GM12878 (cell line): ENCODE data around the gene EEF2. TPM values are rescaled to one million over a fixed set of nuclear protein-coding genes. Genes with fewer than 3 reads are reported as not detected.

Source experiments
- ATAC-seq: fragments of 200-7000 bp; cut with Tn5 transposase; 3 replicates; pipeline ENCODE4 v1.9.1; 2020; ENCODE audit warnings: mild to moderate bottlenecking, moderate library complexity
- BruUV-seq: library from RNA; stranded (reverse); fragments of 400-500 nt; replicated peaks from 2 replicates; lab custom pipeline; 2021; lab: Mats Ljungman, UMichigan
- CTCF ChIA-PET: fragments of 300-600 bp; sonication (Branson Sonifier 250); formaldehyde crosslinking; extraction: SDS; loops from one replicate; lab custom pipeline; 2021; ENCODE audit warnings: inconsistent platforms; lab: Yijun Ruan, JAX
- POLR2A ChIA-PET: fragments of 350-600 bp; formaldehyde crosslinking; extraction: SDS; loops from one replicate; lab custom pipeline; 2021; ENCODE audit warnings: inconsistent platforms; lab: Charles Lee
- RAD21 ChIA-PET: fragments of 300-600 bp; sonication (Branson Sonifier 250); formaldehyde crosslinking; loops from one replicate; lab custom pipeline; 2023; ENCODE audit warnings: antibody characterized with exemption; ENCODE audit not compliant: unreplicated experiment; lab: Charles Lee
- SMC1A ChIA-PET: fragments of 300-600 bp; sonication (Branson Sonifier 250); formaldehyde crosslinking; loops from one replicate; lab custom pipeline; 2023; ENCODE audit not compliant: unreplicated experiment, uncharacterized antibody; lab: Charles Lee
- DNase-seq: peaks from one replicate; pipeline ENCODE4 v3.0.0-alpha.2; 2011; ENCODE audit warnings: low read depth, low spot score
- FAIRE-seq: peaks from 3 replicates; lab custom pipeline; 2011; peaks lifted over from hg19 to GRCh38; lab: Jason Lieb, UNC
- H2AFZ ChIP-seq: 2 replicates; pipeline ENCODE4 v1.6.0; 2011; ENCODE audit warnings: low read depth, low read length, control low read depth; ENCODE audit not compliant: control insufficient read depth
- H3K27ac ChIP-seq: 2 replicates; pipeline ENCODE4 v1.5.1; 2011; ENCODE audit warnings: control low read depth; ENCODE audit not compliant: control insufficient read depth, insufficient read depth
- H3K27me3 ChIP-seq, 2 experiments: replicated peaks in 1 of 2; 2 replicates each; pipeline versions ENCODE4 v1.6.0 to v1.6.1; 2011; ENCODE audit warnings: low read length in 1 of 2; ENCODE audit not compliant: control insufficient read depth in 2 of 2, insufficient read depth in 2 of 2
- H3K36me3 ChIP-seq, 2 experiments: 2 replicates each; pipeline ENCODE4 v1.5.1; 2011; ENCODE audit warnings: low read length in 1 of 2; ENCODE audit not compliant: control insufficient read depth in 2 of 2, insufficient read depth in 2 of 2
- H3K4me1 ChIP-seq: 2 replicates; pipeline ENCODE4 v1.6.1; 2011; ENCODE audit warnings: mild to moderate bottlenecking, low read length, moderate library complexity, mixed read lengths; ENCODE audit not compliant: control insufficient read depth, insufficient read depth
- H3K4me2 ChIP-seq: 2 replicates; pipeline ENCODE4 v1.6.0; 2011; ENCODE audit warnings: control low read depth; ENCODE audit not compliant: control insufficient read depth, insufficient read depth
- H3K4me3 ChIP-seq: fragments of 200-600 bp; sonication (generic); 2 replicates; pipeline ENCODE4 v1.5.1; 2016
- H3K79me2 ChIP-seq: 2 replicates; pipeline ENCODE4 v1.6.0; 2011; ENCODE audit warnings: low read length; ENCODE audit not compliant: control insufficient read depth, insufficient read depth
- H3K9ac ChIP-seq: 2 replicates; pipeline ENCODE4 v1.8.0; 2011; ENCODE audit warnings: low read length, control low read depth, mixed read lengths; ENCODE audit not compliant: control insufficient read depth, insufficient read depth
- H3K9me3 ChIP-seq: replicated peaks from 3 replicates; pipeline ENCODE4 v1.5.1; 2011; ENCODE audit warnings: mild to moderate bottlenecking, low read length; ENCODE audit not compliant: control insufficient read depth, insufficient read depth
- H4K20me1 ChIP-seq: 2 replicates; pipeline ENCODE4 v1.6.0; 2011; ENCODE audit not compliant: control insufficient read depth, insufficient read depth
- HCFC1 ChIP-seq: fragments of 150-350 bp; IDR thresholded peaks from 2 replicates; pipeline ENCODE4 v1.6.1; 2014; ENCODE audit warnings: low read length
- HDAC2 ChIP-seq: fragments of 200-600 bp; sonication (generic); IDR thresholded peaks from 2 replicates; pipeline ENCODE4 v1.6.1; 2017
- IKZF1 ChIP-seq: fragments of 450-650 bp; conservative IDR thresholded peaks from 2 replicates; pipeline ENCODE4 v1.6.1; 2017; ENCODE audit warnings: antibody characterized with exemption, mild to moderate bottlenecking
- MEF2A ChIP-seq: IDR thresholded peaks from 2 replicates; pipeline ENCODE4 v1.6.1; 2011; ENCODE audit warnings: low read depth, mild to moderate bottlenecking, low read length, moderate library complexity; ENCODE audit not compliant: insufficient read depth
- MXI1 ChIP-seq: fragments of 150-350 bp; IDR thresholded peaks from 2 replicates; pipeline ENCODE4 v1.6.1; 2011; ENCODE audit warnings: low read depth, mild to moderate bottlenecking, inconsistent platforms, low read length, improper control_type of control experiment
- POLR2A ChIP-seq: IDR thresholded peaks from 2 replicates; pipeline ENCODE4 v1.6.1; 2011; ENCODE audit warnings: low read depth, mild to moderate bottlenecking, low read length
- POLR2AphosphoS2 ChIP-seq: IDR thresholded peaks from 2 replicates; pipeline ENCODE4 v1.6.1; 2011; ENCODE audit warnings: low read depth, mild to moderate bottlenecking, low read length, improper control_type of control experiment, moderate library complexity
- RB1 ChIP-seq: fragments of 450-650 bp; formaldehyde crosslinking; IDR thresholded peaks from 2 replicates; pipeline ENCODE4 v1.6.1; 2017; ENCODE audit warnings: mild to moderate bottlenecking, borderline replicate concordance
- SIN3A ChIP-seq: IDR thresholded peaks from 2 replicates; pipeline ENCODE4 v1.6.1; 2012; ENCODE audit warnings: low read depth, low read length, improper control_type of control experiment
- TCF7 ChIP-seq: IDR thresholded peaks from 2 replicates; pipeline ENCODE4 v1.6.1; 2014; ENCODE audit warnings: antibody characterized with exemption, borderline replicate concordance
- WGBS: methylation state at CpG from one replicate; pipeline ENCODE4 v1.1.6; 2016; ENCODE audit warnings: low lambda C conversion rate; ENCODE audit not compliant: insufficient replicate concordance, insufficient coverage; ENCODE audit errors: missing lambda C conversion rate; 5-methylcytosine and 5-hydroxymethylcytosine counted together
- in situ Hi-C: fragments of 300-500 bp; cut with MboI; formaldehyde crosslinking; loops from 9 replicates; pipeline ENCODE4 v1.14.3; 2018; ENCODE audit warnings: mixed read lengths
- intact Hi-C: fragments of 100-400 bp; cut with micrococcal nuclease; formaldehyde crosslinking; loops from one replicate; pipeline ENCODE4 v1.14.2; 2022; ENCODE audit not compliant: unreplicated experiment
- polyA plus RNA-seq, 11 experiments: library from polyadenylated mRNA; depleted of rRNA in 4 of 11; unstranded in 6 of 11; stranded (reverse) in 5 of 11; fragments of >200 nt; fragmentation: Nextera tagmentation in 4 of 11; fragmentation: Illumina TruSeq in 1 of 11; extraction: Ambion mirVana in 4 of 11; extraction: Trizol in 1 of 11; gene quantifications; 1 replicate in 1 of 11; 2 replicates in 10 of 11; pipeline versions ENCODE4 v1.2.1 to v1.2.3, GENCODE V29; 2011 to 2016; ENCODE audit warnings: inconsistent platforms in 2 of 11, missing spikeins in 2 of 11, low read depth in 1 of 11
- total RNA-seq, 4 experiments: library from RNA; depleted of rRNA in 3 of 4; stranded (reverse); fragments of >200 nt in 3 of 4; fragmentation: Illumina TruSeq in 1 of 4; extraction: Trizol in 1 of 4; gene quantifications; 2 replicates each; pipeline versions ENCODE4 v1.2.1 to v1.2.3, GENCODE V29; 2013 to 2021
- TF ChIP-seq, protein P1 (sequence below): fragments of 450-650 bp; IDR thresholded peaks from 2 replicates; pipeline ENCODE4 v1.6.1; 2018; ENCODE audit warnings: borderline replicate concordance, mild to moderate bottlenecking; ENCODE audit not compliant: partially characterized antibody
- TF ChIP-seq, protein P2 (sequence below), 3 experiments: IDR thresholded peaks in 2 of 3; conservative IDR thresholded peaks in 1 of 3; 2 replicates each; pipeline ENCODE4 v1.5.1; 2011; ENCODE audit warnings: low read depth in 3 of 3, low read length in 3 of 3, mild to moderate bottlenecking in 3 of 3, control low read depth in 2 of 3, moderate library complexity in 2 of 3, inconsistent platforms in 1 of 3, mixed read lengths in 1 of 3; ENCODE audit not compliant: control insufficient read depth in 2 of 3, insufficient read depth in 1 of 3; ENCODE audit errors: extremely low read depth in 1 of 3

The EEF2 gene
- total and polyA plus RNA-seq, 10 of the 15 experiments (the other 5 are each of a cell fraction or from before 2014, with no cell fraction given): 280 to 3,491 (median 1,305) TPM

DNA sequence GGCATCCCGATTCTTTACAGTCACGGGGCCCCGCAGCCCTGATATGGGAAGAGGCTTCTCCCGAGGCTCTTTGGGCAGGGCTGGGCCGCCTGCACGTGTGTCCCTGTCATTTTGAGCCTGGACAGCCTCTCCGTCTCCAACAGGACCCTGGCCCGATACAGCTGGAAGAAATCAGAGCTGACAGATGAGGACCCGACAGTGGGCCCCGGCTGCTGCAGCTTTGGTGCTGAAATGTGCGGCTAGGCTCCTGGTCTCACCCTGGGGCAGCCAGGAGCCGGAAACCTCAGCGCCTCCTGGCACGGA, 25.5 kb upstream of the EEF2 start:
- no peak overlapping the region for H3K4me2 ChIP-seq
- intact Hi-C loops (no loop called here), in situ Hi-C loops (no loop called here)
- no TSS peak for BruUV-seq
- H3K79me2 ChIP-seq: peaks cover 34% of the 10 kb centered on the region
- no peaks in the 10 kb centered on the region for H3K9me3 ChIP-seq
- no peaks in the 10 kb centered on the region for H3K27me3 ChIP-seq
- TF ChIP-seq HCFC1 (no peak), IKZF1 (no peak), TCF7 (no peak)
- FAIRE-seq (no peak), ATAC-seq (no peak), DNase-seq (no peak)
- H3K4me3 ChIP-seq: no peak overlapping the region
- ChIA-PET SMC1A (no interaction called here), CTCF (no interaction called here), POLR2A (no interaction called here), RAD21 (no interaction called here)
- peaks cover 0 to 15% of the 10 kb centered on the region in 2 experiments; a peak in 2 of 4 replicates for H3K36me3 ChIP-seq
- H3K27ac ChIP-seq: no peak overlapping the region
- peaks cover 7% of the 10 kb centered on the region; the same call in 1 of the 2 replicates for H3K4me1 ChIP-seq
- no peak overlapping the region for H2AFZ ChIP-seq
- no peak overlapping the region for H3K9ac ChIP-seq
- H4K20me1 ChIP-seq: no peaks in the 10 kb centered on the region
- over 99% methylated on average over 13 of the region's 14 CpGs for WGBS

DNA sequence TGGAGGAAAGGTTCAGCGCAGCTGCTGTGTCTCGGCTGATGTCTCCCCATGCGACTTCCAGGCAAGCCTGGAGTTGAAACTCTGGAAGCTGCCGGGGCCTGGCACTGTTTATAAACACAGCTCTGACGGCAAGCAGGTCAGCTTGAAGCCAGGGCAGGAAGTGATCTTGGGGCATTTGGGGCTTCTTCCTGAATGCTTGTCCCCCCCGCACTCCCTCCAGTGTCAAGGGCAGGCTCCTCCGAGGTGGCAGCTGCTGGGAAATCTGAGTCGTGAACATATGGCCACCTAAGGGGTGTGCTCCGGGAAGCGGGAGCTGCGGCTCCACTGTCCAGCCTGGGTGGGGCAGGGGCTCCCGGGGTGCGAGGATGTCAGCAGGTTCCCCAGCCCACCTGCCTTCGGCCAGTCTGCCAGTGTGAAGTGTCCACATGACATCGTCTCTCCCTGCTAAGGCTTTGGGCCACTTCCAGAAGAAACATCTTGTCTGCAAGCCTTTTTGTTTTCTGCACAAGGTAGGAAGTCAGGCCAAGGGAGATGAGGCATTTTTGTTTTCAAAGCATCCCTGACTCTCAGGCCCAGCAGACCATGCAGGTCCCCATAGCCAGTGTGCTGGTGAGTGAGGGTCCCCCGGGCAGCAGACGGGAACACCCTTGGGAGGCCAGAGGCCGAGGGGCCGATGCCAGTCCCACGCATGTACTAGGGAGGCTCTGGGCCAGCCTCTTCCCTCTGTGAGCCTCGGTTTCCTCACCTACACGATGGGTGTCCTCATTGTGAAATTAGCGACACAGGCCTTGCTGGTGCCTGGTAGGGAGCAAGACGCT, 24.9 kb upstream of the EEF2 start:
- ATAC-seq (no peak), DNase-seq (no peak), FAIRE-seq (no peak)
- 92% methylated on average over 24 of the region's 24 CpGs for whole genome bisulfite sequencing
- no TSS peak for BruUV-seq
- H2AFZ ChIP-seq: no peak overlapping the region
- H3K4me2 ChIP-seq: peak overlapping the region; percentile 22; the same call in 1 of the 2 replicates
- H3K4me3 ChIP-seq: no peak overlapping the region
- no peaks in the 10 kb centered on the region for H3K9me3 ChIP-seq
- peaks cover 7% of the 10 kb centered on the region; the same call in 1 of the 2 replicates for H3K4me1 ChIP-seq
- ChIA-PET RAD21 (no interaction called here), SMC1A (no interaction called here), CTCF (interaction anchor here (1.5 kb wide), 1 partner anchor 20 kb away, joined by 4 read pairs; no protein-coding TSS in a partner anchor), POLR2A (interaction anchor here (0.6 kb wide), 1 partner anchor 221 kb away, joined by 4 read pairs; no protein-coding TSS in a partner anchor)
- TF ChIP-seq MXI1 (no peak), IKZF1 (no peak), HDAC2 (no peak), POLR2A (no peak), POLR2AphosphoS2 (no peak), MEF2A (no peak), RB1 (no peak), SIN3A (no peak)
- TF ChIP-seq, protein P1, sequence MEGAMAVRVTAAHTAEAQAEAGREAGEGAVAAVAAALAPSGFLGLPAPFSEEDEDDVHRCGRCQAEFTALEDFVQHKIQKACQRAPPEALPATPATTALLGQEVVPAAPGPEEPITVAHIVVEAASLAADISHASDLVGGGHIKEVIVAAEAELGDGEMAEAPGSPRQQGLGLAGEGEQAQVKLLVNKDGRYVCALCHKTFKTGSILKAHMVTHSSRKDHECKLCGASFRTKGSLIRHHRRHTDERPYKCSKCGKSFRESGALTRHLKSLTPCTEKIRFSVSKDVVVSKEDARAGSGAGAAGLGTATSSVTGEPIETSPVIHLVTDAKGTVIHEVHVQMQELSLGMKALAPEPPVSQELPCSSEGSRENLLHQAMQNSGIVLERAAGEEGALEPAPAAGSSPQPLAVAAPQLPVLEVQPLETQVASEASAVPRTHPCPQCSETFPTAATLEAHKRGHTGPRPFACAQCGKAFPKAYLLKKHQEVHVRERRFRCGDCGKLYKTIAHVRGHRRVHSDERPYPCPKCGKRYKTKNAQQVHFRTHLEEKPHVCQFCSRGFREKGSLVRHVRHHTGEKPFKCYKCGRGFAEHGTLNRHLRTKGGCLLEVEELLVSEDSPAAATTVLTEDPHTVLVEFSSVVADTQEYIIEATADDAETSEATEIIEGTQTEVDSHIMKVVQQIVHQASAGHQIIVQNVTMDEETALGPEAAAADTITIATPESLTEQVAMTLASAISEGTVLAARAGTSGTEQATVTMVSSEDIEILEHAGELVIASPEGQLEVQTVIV: no peak
- TF ChIP-seq, protein P2, sequence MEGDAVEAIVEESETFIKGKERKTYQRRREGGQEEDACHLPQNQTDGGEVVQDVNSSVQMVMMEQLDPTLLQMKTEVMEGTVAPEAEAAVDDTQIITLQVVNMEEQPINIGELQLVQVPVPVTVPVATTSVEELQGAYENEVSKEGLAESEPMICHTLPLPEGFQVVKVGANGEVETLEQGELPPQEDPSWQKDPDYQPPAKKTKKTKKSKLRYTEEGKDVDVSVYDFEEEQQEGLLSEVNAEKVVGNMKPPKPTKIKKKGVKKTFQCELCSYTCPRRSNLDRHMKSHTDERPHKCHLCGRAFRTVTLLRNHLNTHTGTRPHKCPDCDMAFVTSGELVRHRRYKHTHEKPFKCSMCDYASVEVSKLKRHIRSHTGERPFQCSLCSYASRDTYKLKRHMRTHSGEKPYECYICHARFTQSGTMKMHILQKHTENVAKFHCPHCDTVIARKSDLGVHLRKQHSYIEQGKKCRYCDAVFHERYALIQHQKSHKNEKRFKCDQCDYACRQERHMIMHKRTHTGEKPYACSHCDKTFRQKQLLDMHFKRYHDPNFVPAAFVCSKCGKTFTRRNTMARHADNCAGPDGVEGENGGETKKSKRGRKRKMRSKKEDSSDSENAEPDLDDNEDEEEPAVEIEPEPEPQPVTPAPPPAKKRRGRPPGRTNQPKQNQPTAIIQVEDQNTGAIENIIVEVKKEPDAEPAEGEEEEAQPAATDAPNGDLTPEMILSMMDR (IDR thresholded peaks at IDR 0.05 in 2 of 3, conservative IDR thresholded peaks at IDR 0.05 in 1 of 3; ENCODE audit: control insufficient read depth in 2 of 3, extremely low read depth in 1 of 3, insufficient read depth in 1 of 3, low read depth in 3 of 3, low read length in 3 of 3): no peak
- no peaks in the 10 kb centered on the region for H3K27me3 ChIP-seq
- no peak overlapping the region for H3K9ac ChIP-seq
- H3K27ac ChIP-seq: no peak overlapping the region
- H3K79me2 ChIP-seq: peaks cover 34% of the 10 kb centered on the region
- intact Hi-C loops (no loop called here), in situ Hi-C loops (no loop called here)
- H3K36me3 ChIP-seq: peaks cover 0 to 15% of the 10 kb centered on the region in 2 experiments; a peak in 2 of 4 replicates
- no peaks in the 10 kb centered on the region for H4K20me1 ChIP-seq
